Upper lobe of left lung (tissue), 6 donors: ENCODE results near the gene SIM1. TPM values are rescaled to one million over a fixed set of nuclear protein-coding genes. Genes with fewer than 3 reads are reported as not detected.

ENCODE experiments used
- ATAC-seq, 2 donors: fragments of 200-7000 bp; cut with Tn5 transposase; one replicate each; pipeline ENCODE4 v1.9.1; 2022; ENCODE audit warnings: mild to moderate bottlenecking in 2 of 2, moderate library complexity in 2 of 2; ENCODE audit not compliant: low FRiP score in 2 of 2
- DNase-seq, 2 donors: peaks; one replicate each; pipeline ENCODE4 v3.0.0-alpha.2; 2019 to 2020
- H3K27ac ChIP-seq, 4 donors: fragments of 200-600 bp; sonication (generic); one replicate each; pipeline ENCODE4 v1.5.1; 2016 to 2019
- H3K27me3 ChIP-seq, 4 donors: fragments of 200-600 bp; sonication (generic); one replicate each; pipeline ENCODE4 v1.5.1; 2017 to 2019
- H3K36me3 ChIP-seq, 4 donors: fragments of 200-600 bp; sonication (generic); one replicate each; pipeline ENCODE4 v1.5.1; 2016 to 2019
- H3K4me1 ChIP-seq, 4 donors: fragments of 200-600 bp; sonication (generic); one replicate each; pipeline ENCODE4 v1.5.1; 2018 to 2019
- H3K4me3 ChIP-seq, 4 donors: fragments of 200-600 bp; sonication (generic); one replicate each; pipeline ENCODE4 v1.5.1; 2017 to 2019; ENCODE audit warnings: mild to moderate bottlenecking in 2 of 4, moderate library complexity in 1 of 4
- H3K9me3 ChIP-seq, 4 donors: fragments of 200-600 bp; sonication (generic); one replicate each; pipeline ENCODE4 v1.5.1; 2018 to 2019
- CTCF ChIP-seq, 6 experiments: fragments of 450-650 bp in 4 of 6; fragments of 200-600 bp in 2 of 6; sonication (generic) in 2 of 6; IDR thresholded peaks; one replicate each; pipeline ENCODE4 v1.5.1; 2016 to 2019; ENCODE audit warnings: antibody characterized with exemption in 6 of 6
- EP300 ChIP-seq, 4 donors: sonication (generic); formaldehyde crosslinking; IDR thresholded peaks; one replicate each; pipeline ENCODE4 v1.5.1; 2017; ENCODE audit warnings: antibody characterized with exemption in 4 of 4, control low read depth in 2 of 4
- POLR2A ChIP-seq, 4 donors: fragments of 450-650 bp; IDR thresholded peaks; one replicate each; pipeline ENCODE4 v1.5.1; 2016 to 2017; ENCODE audit warnings: antibody characterized with exemption in 4 of 4, mild to moderate bottlenecking in 2 of 4
- POLR2AphosphoS5 ChIP-seq, 2 donors: sonication (generic); formaldehyde crosslinking; IDR thresholded peaks; one replicate each; pipeline ENCODE4 v1.5.1; 2017; ENCODE audit warnings: antibody characterized with exemption in 2 of 2
- WGBS, 2 donors: methylation state at CpG; one replicate each; pipeline ENCODE4 v1.1.5; 2017 to 2018; 5-methylcytosine and 5-hydroxymethylcytosine counted together
- total RNA-seq, 6 donors: library from RNA; depleted of rRNA in 4 of 6; stranded (reverse); fragments of >200 nt in 4 of 6; gene quantifications; one replicate each; pipeline versions ENCODE4 v1.1.0 to v1.2.1, GENCODE V29; 2016 to 2021
- donor health status: DM: no; HTN: no; CAD: no; lungs with moderate emphysema.
- donor health status: DM: no; HTN: yes; CAD: no; lungs with severe emphysema.

The SIM1 gene
- total RNA-seq, 6 donors from 2014 or later: not detected

- Histone ChIP-seq H3K27me3 (peaks cover 0 to 46% (median 22%) of the 10 kb centered on the region in 4 donors), H3K4me3 (no peak overlapping the region)
These were observed 17.4 kb downstream of the SIM1 start for GRCh38 chr6:100447081-100447899.

GRCh38 chr6:100446115-100447080, 18.3 kb downstream of the SIM1 start:
- Histone ChIP-seq H3K36me3 (no peaks in the 10 kb centered on the region), H3K4me1 (peaks cover 8 to 27% (median 10%) of the 10 kb centered on the region in 4 donors), H3K27me3 (peaks cover 0 to 46% (median 22%) of the 10 kb centered on the region in 4 donors), H3K9me3 (no peaks in the 10 kb centered on the region), H3K27ac (no peak overlapping the region), H3K4me3 (no peak overlapping the region)
- 10 to 11% methylated on average over 20 to 23 of the region's 23 CpGs for WGBS, 2 donors
- TF ChIP-seq POLR2AphosphoS5 (IDR thresholded peaks at IDR 0.05) (no peak), EP300 (IDR thresholded peaks at IDR 0.05) (no peak)
- DNase-seq (peak in 1 of 2 donors; percentile 87), ATAC-seq (no peak)

More at GRCh38 chr6:100447081-100447899, 17.4 kb downstream of the SIM1 start:
- H3K9me3 ChIP-seq: no peaks in the 10 kb centered on the region
- peaks cover 8 to 27% (median 10%) of the 10 kb centered on the region in 4 donors for H3K4me1 ChIP-seq
- no peak overlapping the region for H3K27ac ChIP-seq
- peak in 1 of 2 donors; percentile 22 for ATAC-seq
- 8 to 11% methylated on average over 24 to 38 of the region's 38 CpGs for WGBS, 2 donors
- TF ChIP-seq POLR2AphosphoS5 (IDR thresholded peaks at IDR 0.05) (no peak), POLR2A (IDR thresholded peaks at IDR 0.05) (no peak), CTCF (IDR thresholded peaks at IDR 0.05) (no peak), EP300 (IDR thresholded peaks at IDR 0.05) (no peak)
- H3K36me3 ChIP-seq: no peaks in the 10 kb centered on the region
- peak in 1 of 2 donors; percentile 57 for DNase-seq

- no peak overlapping the region for H3K27ac ChIP-seq
- H3K27me3 ChIP-seq: peaks cover 0 to 46% (median 21%) of the 10 kb centered on the region in 4 donors
These were observed 19.2 kb downstream of the SIM1 start for GRCh38 chr6:100445512-100445911.

GRCh38 chr6:100440935-100441334, 23.8 kb downstream of the SIM1 start:
- no peak for ATAC-seq
- H3K9me3 ChIP-seq: no peaks in the 10 kb centered on the region
- peaks cover 0 to 4% (median 0%) of the 10 kb centered on the region in 4 donors for H3K27me3 ChIP-seq
- no peak overlapping the region for H3K27ac ChIP-seq
- 67 to 85% methylated on average over 1 of the region's 1 CpG for WGBS, 2 donors
- H3K4me3 ChIP-seq: no peak overlapping the region
- H3K36me3 ChIP-seq: no peaks in the 10 kb centered on the region
- no peak for DNase-seq
- H3K4me1 ChIP-seq: no peaks in the 10 kb centered on the region
- TF ChIP-seq EP300 (IDR thresholded peaks at IDR 0.05): no peak
- no peak for TF ChIP-seq POLR2AphosphoS5 (IDR thresholded peaks at IDR 0.05)

More at GRCh38 chr6:100445512-100445911, 19.2 kb downstream of the SIM1 start:
- 33 to 44% methylated on average over 3 of the region's 3 CpGs for WGBS, 2 donors
- Histone ChIP-seq H3K9me3 (no peaks in the 10 kb centered on the region), H3K4me1 (peaks cover 8 to 27% (median 10%) of the 10 kb centered on the region in 4 donors), H3K36me3 (no peaks in the 10 kb centered on the region), H3K4me3 (no peak overlapping the region)
- ATAC-seq (no peak), DNase-seq (no peak)
- TF ChIP-seq POLR2AphosphoS5 (IDR thresholded peaks at IDR 0.05) (no peak), EP300 (IDR thresholded peaks at IDR 0.05) (no peak), POLR2A (IDR thresholded peaks at IDR 0.05) (no peak), CTCF (IDR thresholded peaks at IDR 0.05) (no peak)

- DNase-seq (no peak), ATAC-seq (no peak)
- Histone ChIP-seq H3K36me3 (no peaks in the 10 kb centered on the region), H3K9me3 (no peaks in the 10 kb centered on the region), H3K27ac (no peak overlapping the region), H3K4me1 (no peaks in the 10 kb centered on the region), H3K4me3 (no peak overlapping the region), H3K27me3 (no peaks in the 10 kb centered on the region)
- TF ChIP-seq EP300 (IDR thresholded peaks at IDR 0.05) (no peak), CTCF (IDR thresholded peaks at IDR 0.05) (no peak), POLR2AphosphoS5 (IDR thresholded peaks at IDR 0.05) (no peak), POLR2A (IDR thresholded peaks at IDR 0.05) (no peak)
- 72 to 81% methylated on average over 3 of the region's 3 CpGs for WGBS, 2 donors
These were observed 29.4 kb downstream of the SIM1 start for GRCh38 chr6:100435299-100435698.
